ENCODE results near the gene RNU7-1.

The RNU7-1 gene

DNA sequence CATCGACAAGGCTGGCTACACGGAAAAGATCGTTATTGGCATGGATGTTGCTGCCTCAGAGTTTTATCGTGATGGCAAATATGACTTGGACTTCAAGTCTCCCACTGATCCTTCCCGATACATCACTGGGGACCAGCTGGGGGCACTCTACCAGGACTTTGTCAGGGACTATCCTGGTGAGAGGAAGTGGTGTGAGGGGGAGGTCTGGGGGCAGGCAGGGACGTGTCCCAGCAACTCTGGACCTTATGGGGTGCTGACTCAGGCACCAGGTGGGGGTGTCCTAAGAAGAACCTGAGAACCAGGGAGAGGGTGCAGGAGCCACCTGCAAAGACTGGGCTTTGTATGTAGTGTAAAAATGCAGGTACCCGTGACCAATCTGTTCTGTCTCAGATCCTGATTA is 24.0 kb upstream of the RNU7-1 start:
- no peak for DNase-seq

DNA sequence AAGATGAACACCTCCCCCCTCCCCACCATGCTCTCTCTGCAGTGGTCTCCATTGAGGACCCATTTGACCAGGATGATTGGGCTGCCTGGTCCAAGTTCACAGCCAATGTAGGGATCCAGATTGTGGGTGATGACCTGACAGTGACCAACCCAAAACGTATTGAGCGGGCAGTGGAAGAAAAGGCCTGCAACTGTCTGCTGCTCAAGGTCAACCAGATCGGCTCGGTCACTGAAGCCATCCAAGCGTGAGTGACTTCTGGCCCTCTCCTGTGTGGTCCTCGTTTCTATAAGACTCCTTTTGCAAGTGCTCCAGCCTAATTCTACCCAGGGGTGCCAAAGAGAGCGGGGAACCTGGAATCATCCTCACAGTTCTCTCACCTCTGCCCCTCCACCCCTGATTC is 22.1 kb upstream of the RNU7-1 start:
- DNase-seq = no peak

DNA sequence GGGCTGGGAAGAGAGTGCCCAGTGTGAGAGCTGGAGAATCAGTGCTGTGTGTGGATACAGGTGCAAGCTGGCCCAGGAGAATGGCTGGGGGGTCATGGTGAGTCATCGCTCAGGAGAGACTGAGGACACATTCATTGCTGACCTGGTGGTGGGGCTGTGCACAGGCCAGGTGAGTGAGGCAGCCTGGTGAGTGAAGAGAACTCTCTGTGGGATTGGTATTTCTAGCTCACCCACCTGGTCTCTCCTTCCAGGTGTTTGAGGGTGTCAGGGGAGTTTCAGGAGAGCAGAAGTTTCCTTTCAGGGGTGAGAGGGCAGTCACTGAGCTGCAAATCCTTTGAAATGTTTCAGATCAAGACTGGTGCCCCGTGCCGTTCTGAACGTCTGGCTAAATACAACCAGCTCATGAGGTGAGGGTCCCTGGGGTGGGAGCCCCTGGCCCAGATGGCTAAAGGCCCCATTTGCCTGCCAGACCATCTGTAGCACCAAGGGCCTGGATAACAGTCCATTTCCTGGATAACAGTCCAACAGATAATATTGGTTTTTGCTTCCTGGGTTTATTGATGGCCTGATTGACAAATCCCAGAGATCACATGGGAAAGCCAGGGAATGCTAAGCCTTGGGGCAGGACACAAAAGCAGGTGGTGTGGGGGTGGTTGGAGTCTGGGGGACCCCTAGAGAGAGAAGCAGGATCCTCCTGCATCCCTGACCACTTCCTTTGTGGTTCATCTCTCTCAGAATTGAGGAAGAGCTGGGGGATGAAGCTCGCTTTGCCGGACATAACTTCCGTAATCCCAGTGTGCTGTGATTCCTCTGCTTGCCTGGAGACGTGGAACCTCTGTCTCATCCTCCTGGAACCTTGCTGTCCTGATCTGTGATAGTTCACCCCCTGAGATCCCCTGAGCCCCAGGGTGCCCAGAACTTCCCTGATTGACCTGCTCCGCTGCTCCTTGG is 21.3 kb upstream of the RNU7-1 start:
- no peak for DNase-seq

DNA sequence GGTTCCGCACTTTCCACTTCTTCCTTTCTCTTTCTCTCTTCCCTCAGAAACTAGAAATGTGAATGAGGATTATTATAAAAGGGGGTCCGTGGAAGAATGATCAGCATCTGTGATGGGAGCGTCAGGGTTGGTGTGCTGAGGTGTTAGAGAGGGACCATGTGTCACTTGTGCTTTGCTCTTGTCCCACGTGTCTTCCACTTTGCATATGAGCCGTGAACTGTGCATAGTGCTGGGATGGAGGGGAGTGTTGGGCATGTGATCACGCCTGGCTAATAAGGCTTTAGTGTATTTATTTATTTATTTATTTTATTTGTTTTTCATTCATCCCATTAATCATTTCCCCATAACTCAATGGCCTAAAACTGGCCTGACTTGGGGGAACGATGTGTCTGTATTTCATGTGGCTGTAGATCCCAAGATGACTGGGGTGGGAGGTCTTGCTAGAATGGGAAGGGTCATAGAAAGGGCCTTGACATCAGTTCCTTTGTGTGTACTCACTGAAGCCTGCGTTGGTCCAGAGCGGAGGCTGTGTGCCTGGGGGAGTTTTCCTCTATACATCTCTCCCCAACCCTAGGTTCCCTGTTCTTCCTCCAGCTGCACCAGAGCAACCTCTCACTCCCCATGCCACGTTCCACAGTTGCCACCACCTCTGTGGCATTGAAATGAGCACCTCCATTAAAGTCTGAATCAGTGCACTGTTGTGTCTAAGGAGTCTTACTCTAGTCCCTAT is 20.4 kb upstream of the RNU7-1 start:
- no peak for DNase-seq

DNA sequence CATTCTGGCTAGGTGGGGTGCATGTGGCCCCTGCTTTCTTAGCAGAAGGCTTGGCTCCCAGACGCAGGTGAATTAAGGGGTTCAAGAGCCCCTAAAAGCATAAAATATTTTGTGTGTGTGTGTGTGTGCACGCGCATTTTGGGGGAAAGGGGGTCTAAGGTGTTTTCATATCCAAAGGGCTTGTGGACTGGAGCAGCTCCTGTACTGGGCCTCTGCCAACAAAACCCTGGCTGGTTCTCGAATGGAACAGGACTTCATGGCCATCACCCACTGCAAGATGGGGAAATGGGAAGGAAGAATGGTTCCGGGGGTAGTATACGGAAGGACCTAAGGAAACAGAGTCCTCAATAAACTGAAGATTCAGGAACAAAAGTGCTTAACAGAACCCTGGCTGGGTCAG is 19.8 kb upstream of the RNU7-1 start:
- DNase-seq = no peak

DNA sequence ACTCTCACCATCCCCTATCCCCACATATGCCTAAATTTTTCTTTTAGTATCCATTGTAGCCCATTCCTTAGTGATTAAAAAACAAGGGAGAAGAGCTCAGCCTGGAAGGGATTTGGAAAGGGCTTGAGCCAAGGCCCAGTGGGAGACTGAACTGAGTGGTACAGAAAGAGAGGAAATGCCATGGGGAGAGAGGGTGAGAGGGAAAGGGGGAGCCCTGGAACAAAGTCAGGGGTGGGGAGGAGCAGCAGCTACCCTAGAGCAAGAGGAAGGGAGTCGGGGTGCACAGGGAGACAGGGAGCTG is 18.4 kb upstream of the RNU7-1 start:
- no peak for DNase-seq

DNA sequence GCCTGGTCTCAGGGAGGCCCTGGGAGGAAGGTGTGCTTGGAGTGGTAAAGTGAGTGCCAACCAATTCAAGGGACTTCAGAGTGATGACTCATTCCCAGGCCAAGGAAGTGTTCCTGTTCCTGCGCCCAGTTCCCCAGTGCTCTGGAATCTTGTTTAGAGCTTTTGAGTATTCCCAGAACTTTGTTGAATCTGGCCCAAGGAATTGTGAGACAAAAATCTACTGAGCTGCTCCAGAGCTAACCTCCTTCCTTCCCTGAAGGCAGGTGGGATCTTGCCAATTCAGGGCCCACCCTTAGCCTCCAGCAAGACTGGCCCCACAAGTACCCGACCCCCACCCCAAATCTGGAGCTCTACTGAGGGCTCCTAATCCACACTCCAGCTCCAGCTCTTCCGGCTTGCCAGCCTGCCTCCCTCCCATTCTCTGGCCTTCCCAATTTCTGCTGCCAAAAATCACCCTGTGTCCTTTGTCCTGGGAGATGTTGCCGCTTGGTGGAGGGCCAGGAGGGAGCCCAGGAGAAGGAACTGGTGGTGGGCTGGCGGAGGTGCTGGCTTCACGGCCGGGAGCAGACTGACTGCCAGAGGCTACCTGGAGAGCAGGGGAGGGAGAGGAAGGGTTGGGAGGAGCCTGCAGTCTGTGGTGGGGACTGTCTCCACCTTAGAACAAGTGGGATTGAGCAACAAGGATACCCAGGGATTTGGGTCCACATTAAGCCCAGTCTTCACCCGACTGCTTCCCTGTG is 17.9 kb upstream of the RNU7-1 start:
- no peak for DNase-seq

DNA sequence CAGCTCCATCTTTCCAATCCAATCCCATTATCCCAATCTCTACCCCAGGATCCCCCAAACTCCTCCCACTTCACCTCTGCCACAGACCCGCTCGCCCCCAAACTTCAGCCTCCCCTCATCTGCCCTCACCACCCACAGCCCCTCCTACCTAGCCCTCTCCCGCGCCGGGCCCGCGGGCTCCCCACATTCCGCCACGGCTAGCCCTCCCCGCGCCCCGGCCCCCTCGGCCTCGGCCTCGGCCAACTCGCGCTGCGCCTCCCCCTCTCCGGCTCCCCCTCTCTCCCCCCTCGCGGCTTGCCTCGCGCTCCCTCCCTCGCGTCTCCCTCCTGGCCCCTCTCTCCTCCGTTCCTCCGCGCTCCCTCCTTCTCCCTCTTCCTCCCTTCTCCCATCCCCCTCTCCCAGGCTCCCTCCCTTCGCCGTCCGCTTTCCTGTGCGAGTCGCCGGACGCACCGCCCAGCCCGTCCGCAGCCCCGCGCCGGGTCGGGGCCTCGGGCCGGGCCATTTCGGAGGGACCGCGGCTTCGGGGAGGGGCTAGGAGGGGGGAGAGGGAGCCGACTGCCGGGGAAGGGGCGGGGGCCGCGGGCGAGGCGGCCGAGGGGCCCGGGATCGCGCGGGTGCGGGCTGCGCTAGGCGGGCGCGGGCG is 16.1 kb upstream of the RNU7-1 start, which contains the start of gene ATN1:
TSS of gene ATN1 (plus strand) at position 581 of the 643 bp plus-strand sequence. CDS start 6,043 bp downstream, outside the sequence.
- peak; percentile 60 to 61 for DNase-seq

DNA sequence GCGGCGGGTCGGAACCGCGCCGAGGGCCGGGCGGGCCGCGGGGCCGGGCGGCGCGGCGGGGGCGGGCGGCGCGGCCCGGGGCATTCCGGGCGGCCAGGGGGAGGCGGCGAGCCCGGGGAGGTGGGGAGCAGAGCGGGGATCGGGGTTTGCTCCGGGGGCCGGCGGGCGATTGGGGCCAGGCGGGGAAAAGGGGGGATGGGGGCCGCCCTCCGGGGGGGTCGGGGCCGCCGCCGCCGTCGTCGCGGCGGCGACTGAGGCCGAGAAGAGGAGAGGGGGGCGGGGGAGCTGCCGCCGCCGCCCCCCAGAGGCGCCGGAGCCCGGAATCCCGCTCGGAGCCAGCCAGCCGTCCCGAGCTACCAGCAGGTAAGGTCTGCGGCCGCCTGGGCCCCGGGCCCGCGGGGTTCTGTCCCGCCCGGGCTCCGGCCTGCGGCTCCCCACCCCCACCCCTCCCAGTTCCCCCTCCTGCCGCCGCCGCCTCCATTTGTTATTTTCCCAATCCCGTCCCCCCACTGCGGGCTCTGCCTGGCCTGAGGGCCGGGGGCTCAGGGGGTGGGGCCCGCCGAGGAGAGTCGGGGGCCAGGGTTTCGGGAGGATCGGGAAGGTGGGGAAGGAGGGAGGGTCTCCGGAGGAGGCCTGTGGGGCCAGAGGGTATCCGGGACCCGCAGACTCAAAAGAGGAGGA is 15.5 kb upstream of the RNU7-1 start:
- no peak for DNase-seq

DNA sequence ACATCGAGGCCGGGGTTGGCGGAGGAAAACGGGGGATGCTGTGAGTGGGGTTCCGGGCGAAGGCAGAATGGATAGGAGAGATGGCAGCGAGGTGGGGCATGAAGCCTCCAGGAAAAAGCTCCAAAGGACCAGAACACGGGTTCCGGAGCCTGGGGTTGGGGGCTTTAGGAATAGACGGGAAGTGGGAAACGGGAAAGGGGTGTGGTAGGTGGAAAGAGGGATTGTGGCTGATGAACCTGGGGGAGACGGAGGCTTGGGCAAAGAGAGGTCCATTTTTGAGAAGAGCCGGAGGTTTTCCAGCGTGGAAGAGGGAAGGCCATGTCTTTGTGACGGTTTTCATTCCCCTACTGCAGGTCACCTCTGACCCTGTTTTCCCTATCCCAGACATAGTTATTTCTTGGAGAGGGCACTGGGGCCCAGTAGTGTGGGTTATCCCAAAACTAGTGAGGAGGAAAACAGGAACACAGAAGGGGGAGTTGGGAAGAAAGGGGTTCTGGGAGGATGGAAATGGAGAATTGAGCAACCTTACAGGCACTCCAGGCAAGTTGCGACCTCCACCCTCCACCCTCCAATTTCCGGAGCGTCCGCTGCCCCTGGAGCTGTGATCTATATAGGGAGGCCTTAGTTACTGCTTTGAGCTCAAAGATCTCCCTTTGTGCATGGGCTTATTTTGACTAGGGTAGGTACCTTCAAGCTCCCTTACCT is 14.8 kb upstream of the RNU7-1 start:
- DNase-seq = no peak

DNA sequence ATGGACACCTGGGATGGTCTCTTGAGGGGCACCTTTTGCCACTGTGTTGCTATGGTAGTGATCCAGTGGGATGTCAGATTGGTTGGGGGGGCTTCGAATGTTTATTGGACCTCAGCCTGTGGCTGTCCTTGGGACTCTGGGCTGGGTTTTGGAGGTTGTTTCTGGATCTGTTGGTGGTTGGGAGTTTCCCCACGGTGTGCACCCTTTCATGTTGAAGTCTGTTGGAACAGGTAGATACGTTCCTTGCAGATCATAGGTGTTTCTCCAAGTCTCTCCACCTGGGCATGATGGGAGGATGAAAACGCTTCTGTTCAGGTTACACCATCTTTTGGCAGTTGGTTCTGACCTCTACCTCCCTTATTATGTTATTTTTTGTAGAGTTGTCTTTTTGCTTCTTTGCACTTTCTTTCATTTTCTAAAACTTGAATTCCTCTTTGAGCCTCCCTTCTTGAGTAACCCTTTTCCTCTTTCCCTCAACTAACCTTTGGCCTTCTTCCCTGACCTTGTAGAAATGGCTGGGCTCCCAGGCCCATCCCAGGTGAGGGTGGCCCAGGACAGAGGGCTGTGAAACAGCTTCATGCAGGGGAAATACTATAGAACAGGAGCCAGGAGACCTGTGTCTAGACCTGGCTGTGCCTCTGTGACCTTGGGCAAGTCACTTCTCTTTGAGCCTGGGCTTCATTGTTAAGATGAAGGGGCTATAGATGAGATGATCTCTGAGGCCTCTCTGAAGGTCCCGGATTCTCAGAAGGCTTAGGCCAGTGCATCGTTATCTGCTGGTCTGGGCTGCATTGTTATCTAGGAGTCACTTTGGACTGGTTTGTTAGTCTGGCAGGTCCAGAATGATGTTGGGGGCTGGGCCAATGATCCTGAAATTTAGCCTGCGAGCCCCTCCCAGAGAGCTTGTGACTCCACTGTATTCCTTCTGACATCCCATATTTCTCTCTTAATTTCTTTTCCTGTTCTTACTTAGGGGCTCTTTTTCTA is 13.9 kb upstream of the RNU7-1 start:
- no peak for DNase-seq

DNA sequence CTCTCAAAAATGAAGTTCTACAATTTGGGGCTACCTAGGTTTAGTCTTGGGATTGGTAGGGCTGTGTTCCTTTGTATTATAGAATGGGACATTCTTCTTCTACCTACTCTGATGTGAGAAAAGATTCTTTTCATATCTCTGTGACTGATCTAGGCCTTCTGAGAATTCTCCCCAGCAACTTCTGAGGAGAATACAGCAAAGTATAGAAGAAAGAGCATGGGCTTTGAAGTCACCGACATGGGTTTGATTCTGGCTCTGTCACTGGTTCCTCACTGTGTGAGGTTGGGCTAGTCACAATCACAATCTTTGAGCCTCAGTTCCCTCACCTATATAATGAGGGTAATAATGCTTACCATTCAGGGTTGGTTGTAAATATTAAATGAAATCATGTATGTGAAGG is 10.8 kb upstream of the RNU7-1 start:
- DNase-seq = no peak

DNA sequence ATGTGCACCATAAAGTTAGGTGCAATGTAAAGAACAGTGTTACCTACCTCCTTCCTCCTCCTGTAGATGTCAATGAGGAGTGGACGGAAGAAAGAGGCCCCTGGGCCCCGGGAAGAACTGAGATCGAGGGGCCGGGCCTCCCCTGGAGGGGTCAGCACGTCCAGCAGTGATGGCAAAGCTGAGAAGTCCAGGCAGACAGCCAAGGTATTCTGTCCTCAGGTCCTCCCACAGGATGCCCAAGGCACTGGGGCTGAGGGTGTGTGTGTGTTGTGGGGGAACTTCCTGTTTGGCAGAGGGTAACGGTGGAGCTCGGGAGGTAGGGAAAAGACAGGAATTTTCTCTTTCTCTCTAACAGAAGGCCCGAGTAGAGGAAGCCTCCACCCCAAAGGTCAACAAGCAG is 9.5 kb upstream of the RNU7-1 start:
- DNase-seq = no peak

DNA sequence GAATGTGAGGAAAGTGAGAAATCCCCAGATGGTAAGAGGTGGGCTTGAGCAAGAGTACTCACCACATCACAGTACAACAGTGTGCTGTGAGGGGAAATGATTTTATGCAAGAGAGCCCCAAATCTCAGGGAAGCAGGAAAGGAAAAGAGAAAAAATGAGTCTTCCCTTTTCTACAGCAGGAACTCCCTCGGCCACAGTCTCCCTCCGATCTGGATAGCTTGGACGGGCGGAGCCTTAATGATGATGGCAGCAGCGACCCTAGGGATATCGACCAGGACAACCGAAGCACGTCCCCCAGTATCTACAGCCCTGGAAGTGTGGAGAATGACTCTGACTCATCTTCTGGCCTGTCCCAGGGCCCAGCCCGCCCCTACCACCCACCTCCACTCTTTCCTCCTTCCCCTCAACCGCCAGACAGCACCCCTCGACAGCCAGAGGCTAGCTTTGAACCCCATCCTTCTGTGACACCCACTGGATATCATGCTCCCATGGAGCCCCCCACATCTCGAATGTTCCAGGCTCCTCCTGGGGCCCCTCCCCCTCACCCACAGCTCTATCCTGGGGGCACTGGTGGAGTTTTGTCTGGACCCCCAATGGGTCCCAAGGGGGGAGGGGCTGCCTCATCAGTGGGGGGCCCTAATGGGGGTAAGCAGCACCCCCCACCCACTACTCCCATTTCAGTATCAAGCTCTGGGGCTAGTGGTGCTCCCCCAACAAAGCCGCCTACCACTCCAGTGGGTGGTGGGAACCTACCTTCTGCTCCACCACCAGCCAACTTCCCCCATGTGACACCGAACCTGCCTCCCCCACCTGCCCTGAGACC is 8.0 kb upstream of the RNU7-1 start:
- DNase-seq = no peak

DNA sequence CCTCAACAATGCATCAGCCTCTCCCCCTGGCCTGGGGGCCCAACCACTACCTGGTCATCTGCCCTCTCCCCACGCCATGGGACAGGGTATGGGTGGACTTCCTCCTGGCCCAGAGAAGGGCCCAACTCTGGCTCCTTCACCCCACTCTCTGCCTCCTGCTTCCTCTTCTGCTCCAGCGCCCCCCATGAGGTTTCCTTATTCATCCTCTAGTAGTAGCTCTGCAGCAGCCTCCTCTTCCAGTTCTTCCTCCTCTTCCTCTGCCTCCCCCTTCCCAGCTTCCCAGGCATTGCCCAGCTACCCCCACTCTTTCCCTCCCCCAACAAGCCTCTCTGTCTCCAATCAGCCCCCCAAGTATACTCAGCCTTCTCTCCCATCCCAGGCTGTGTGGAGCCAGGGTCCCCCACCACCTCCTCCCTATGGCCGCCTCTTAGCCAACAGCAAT is 7.4 kb upstream of the RNU7-1 start:
- DNase-seq = no peak

DNA sequence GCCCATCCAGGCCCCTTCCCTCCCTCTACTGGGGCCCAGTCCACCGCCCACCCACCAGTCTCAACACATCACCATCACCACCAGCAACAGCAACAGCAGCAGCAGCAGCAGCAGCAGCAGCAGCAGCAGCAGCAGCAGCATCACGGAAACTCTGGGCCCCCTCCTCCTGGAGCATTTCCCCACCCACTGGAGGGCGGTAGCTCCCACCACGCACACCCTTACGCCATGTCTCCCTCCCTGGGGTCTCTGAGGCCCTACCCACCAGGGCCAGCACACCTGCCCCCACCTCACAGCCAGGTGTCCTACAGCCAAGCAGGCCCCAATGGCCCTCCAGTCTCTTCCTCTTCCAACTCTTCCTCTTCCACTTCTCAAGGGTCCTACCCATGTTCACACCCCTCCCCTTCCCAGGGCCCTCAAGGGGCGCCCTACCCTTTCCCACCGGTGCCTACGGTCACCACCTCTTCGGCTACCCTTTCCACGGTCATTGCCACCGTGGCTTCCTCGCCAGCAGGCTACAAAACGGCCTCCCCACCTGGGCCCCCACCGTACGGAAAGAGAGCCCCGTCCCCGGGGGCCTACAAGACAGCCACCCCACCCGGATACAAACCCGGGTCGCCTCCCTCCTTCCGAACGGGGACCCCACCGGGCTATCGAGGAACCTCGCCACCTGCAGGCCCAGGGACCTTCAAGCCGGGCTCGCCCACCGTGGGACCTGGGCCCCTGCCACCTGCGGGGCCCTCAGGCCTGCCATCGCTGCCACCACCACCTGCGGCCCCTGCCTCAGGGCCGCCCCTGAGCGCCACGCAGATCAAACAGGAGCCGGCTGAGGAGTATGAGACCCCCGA is 6.8 kb upstream of the RNU7-1 start:
- peak; percentile 78 to 86 for DNase-seq

DNA sequence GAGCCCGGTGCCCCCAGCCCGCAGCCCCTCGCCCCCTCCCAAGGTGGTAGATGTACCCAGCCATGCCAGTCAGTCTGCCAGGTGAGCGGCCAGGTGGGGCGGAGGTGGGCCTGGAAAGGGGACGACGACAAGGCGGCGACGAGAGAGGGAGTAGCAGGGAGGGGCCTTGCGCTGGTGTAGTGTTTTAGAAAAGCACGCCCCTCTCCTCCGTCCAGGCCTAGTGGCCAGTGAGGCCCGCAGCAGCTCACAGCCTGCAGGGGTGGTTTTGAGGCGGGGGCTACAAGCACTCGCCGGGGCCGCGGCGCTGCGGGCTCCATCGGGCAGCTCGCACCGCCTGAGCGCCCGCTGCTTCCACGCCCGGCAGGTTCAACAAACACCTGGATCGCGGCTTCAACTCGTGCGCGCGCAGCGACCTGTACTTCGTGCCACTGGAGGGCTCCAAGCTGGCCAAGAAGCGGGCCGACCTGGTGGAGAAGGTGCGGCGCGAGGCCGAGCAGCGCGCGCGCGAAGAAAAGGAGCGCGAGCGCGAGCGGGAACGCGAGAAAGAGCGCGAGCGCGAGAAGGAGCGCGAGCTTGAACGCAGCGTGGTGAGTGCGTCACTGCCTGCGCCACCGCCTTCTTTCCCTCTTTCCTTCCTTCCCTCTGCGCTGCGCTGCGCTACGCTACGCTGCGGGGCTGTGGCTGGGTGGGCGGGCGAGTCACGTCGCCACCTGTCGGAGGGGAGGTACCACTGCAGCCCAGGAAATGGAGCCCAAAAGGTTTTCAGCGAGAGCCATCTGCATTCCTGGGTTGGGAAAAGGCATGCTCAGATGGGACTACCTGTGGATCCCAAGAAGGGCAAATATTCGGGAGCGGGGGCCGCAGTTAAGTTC is 5.9 kb upstream of the RNU7-1 start:
- DNase-seq = peak; percentile 95 to 98

Measured in NCI-H1930 (cell line).